Psoas muscle (tissue), 8 donors: ENCODE measurements around the gene VAV3. TPM values are rescaled to one million over a fixed set of nuclear protein-coding genes. Genes with fewer than 3 reads are reported as not detected.

Experiments used
- ATAC-seq, 4 donors: fragments of 200-7000 bp; cut with Tn5 transposase; one replicate each; pipeline ENCODE4 v1.9.1; 2020; ENCODE audit warnings: moderate library complexity in 3 of 4, mild to moderate bottlenecking in 2 of 4
- DNase-seq, 2 donors: peaks; one replicate each; pipeline ENCODE4 v3.0.0-alpha.2; 2020
- H3K27ac ChIP-seq: fragments of 200-600 bp; one replicate; pipeline ENCODE4 v1.8.0; 2022
- H3K27me3 ChIP-seq, 3 donors: fragments of 200-600 bp in 1 of 3; one replicate each; pipeline versions ENCODE4 v1.6.1 to v1.8.0; 2013 to 2022; ENCODE audit warnings: low read length in 2 of 3, mild to moderate bottlenecking in 2 of 3, moderate library complexity in 1 of 3; ENCODE audit not compliant: insufficient read depth in 3 of 3
- H3K36me3 ChIP-seq, 2 donors: fragments of 200-600 bp in 1 of 2; one replicate each; pipeline versions ENCODE4 v1.6.1 to v1.8.0; 2013 to 2022; ENCODE audit warnings: low read depth in 1 of 2, mild to moderate bottlenecking in 1 of 2, moderate library complexity in 1 of 2; ENCODE audit not compliant: insufficient read depth in 1 of 2
- H3K4me1 ChIP-seq: fragments of 200-600 bp; one replicate; pipeline ENCODE4 v1.8.0; 2022
- H3K4me3 ChIP-seq: fragments of 200-600 bp; one replicate; pipeline ENCODE4 v1.8.0; 2022; ENCODE audit warnings: mild to moderate bottlenecking
- H3K9me3 ChIP-seq: fragments of 200-600 bp; one replicate; pipeline ENCODE4 v1.8.0; 2022
- CTCF ChIP-seq: fragments of 200-600 bp; IDR thresholded peaks from one replicate; pipeline ENCODE4 v1.8.0; 2022; ENCODE audit warnings: antibody characterized with exemption
- WGBS, 3 donors: extraction: QIAGEN DNeasy Blood & Tissue Kit; methylation state at CpG; one replicate each; pipeline versions ENCODE4 v1.1.6 to v1.1.7; 2013; 5-methylcytosine and 5-hydroxymethylcytosine counted together
- intact Hi-C, 2 donors: fragments of 100-400 bp; cut with DNase I; formaldehyde crosslinking; loops; one replicate each; pipeline versions ENCODE4 v1.11.0 to v1.14.2; 2022
- polyA plus RNA-seq, 3 donors: library from polyadenylated mRNA; stranded (reverse); fragments of 200-250 nt; gene quantifications; one replicate each; pipeline ENCODE4 v1.2.3, GENCODE V29; 2013
- total RNA-seq, 4 donors: library from RNA; stranded (reverse); fragmentation: NEBNext Ultra II Directional in 2 of 4; extraction: Animal tissue kit (Norgen Biotek cat#: 25700) in 2 of 4; gene quantifications; one replicate each; pipeline versions ENCODE4 v1.2.1 to v1.2.4, GENCODE V29; 2021 to 2023
- donor health status: healthy with polysubstance abuse.
- donor health status: DM: no; HTN: no; CAD: no; lungs with moderate emphysema.
- donor health status: Bipolar disorder and iron deficiency.
- donor health status: healthy.
- donor health status: DM: yes; HTN: yes; CAD: no.
- donor health status: DM: no; HTN: no; CAD: no.
- donor health status: DM: no; HTN: no; CAD: no.
- donor health status: DM: yes; HTN: yes; CAD: no.

VAV3 gene
- total and polyA plus RNA-seq, 7 donors, result 0.28 to 1.7 (median 0.72) TPM

- H3K27me3 ChIP-seq, result no peaks in the 10 kb centered on the region
- ATAC-seq (no peak), DNase-seq (no peak)
- no peak overlapping the region for H3K27ac ChIP-seq
- no peaks in the 10 kb centered on the region for H3K36me3 ChIP-seq
- no peaks in the 10 kb centered on the region for H3K4me1 ChIP-seq
- no peak for TF ChIP-seq CTCF
- 48 to 61% (median 48%) methylated on average over 3 of the region's 3 CpGs for WGBS, 3 donors
- no peaks in the 10 kb centered on the region for H3K9me3 ChIP-seq
- no peak overlapping the region for H3K4me3 ChIP-seq
- intact Hi-C loops, result no loop called here
Observed at GRCh38 chr1:107976431-107976830, 11.5 kb upstream of the VAV3 start.

DNA sequence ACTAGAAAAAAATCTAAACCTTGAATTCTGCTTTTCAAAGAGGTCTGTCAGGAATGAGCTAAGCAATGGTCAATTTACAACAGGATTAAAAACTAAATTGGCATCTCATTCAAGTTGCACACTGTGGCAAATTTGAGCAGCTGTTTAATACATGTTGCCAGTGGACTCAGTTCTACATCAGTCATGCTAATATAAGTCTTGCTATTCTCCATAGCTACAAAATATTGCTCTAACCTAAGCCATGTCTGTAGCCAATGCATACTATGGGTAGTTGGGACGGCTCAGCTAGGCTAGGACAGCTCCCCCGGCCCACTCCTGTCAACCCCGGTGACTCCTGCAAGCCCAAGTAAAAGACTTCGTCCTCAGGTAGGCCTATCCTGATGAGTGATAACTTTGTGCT lies 10.9 kb upstream of the VAV3 start:
- no peak for TF ChIP-seq CTCF
- Histone ChIP-seq H3K4me1 (no peaks in the 10 kb centered on the region), H3K27me3 (no peaks in the 10 kb centered on the region), H3K4me3 (no peak overlapping the region), H3K27ac (no peak overlapping the region), H3K9me3 (no peaks in the 10 kb centered on the region), H3K36me3 (no peaks in the 10 kb centered on the region)
- DNase-seq (no peak), ATAC-seq (no peak)
- intact Hi-C loops, result no loop called here
- WGBS, 3 donors, result 35 to 70% (median 40%) methylated on average over 4 of the region's 4 CpGs

DNA sequence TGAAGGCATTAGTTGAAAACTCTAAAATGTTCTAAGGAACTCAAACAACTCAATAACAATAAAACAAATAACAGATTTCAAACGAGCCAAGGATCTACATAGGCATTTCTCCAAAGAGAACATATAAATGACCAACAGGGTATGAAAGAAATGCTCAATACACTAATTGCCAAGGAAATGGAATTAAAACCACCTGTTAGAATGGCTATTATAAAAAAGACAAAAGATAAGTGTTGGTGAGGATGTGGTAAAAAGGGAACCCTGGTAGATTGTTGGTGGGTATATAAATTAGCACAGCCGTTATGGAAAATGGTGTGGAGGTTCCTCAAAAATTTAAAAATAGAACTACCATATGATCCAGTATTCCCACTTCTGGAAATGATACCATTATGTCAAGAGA lies 9.1 kb upstream of the VAV3 start:
- intact Hi-C loops, result no loop called here
- Histone ChIP-seq H3K27ac (no peak overlapping the region), H3K36me3 (no peaks in the 10 kb centered on the region), H3K4me3 (no peak overlapping the region), H3K9me3 (no peaks in the 10 kb centered on the region), H3K4me1 (no peaks in the 10 kb centered on the region), H3K27me3 (peaks cover 0 to 1% (median 0%) of the 10 kb centered on the region in 3 donors)
- WGBS, 3 donors, result 16 to 42% (median 19%) methylated on average over 2 of the region's 2 CpGs
- no peak for DNase-seq
- TF ChIP-seq CTCF, result no peak
- ATAC-seq, result no peak

DNA sequence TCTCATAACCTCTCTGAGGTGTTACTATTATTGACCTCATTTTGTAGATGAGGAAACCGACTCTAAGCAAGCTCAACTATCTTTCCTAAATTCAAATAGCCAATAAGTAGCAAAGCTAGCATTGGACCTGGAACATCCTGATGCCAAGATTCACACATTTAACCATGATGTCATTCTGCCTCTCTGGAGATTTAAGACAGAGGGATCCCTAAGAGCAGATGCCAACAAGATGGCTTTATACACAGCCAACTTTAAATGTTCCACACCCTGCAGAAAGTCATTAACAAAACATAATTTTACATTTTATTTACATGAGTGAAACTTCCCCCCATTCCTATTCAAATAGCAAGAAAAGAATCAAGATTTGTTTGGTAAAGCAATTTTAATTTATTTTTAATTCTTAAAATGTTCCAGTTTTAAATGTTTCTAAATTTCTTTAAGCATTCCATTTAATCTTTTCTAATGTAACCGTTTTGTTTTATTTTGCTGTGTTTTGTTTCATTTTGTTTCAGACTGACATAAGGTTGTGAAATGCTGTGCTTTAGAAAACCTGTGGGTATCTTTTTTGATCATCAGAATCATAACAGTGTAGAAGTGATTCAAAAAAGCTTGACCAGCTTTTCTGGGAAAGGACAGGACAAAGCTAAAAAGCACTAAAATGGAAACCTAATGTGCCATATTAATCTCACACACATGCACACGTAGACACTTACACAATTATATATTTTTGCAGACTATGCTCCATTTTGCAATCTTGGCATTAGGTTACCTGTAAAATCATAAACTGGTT lies 7.6 kb upstream of the VAV3 start:
- intact Hi-C loops, result no loop called here
- H3K4me3 ChIP-seq, result no peak overlapping the region
- ATAC-seq, result no peak
- no peaks in the 10 kb centered on the region for H3K36me3 ChIP-seq
- 20 to 45% (median 22%) methylated on average over 3 of the region's 3 CpGs for WGBS, 3 donors
- DNase-seq, result no peak
- H3K27me3 ChIP-seq, result peaks cover 0 to 4% (median 0%) of the 10 kb centered on the region in 3 donors
- H3K9me3 ChIP-seq, result no peaks in the 10 kb centered on the region
- H3K27ac ChIP-seq, result no peak overlapping the region
- TF ChIP-seq CTCF, result no peak
- no peaks in the 10 kb centered on the region for H3K4me1 ChIP-seq

DNA sequence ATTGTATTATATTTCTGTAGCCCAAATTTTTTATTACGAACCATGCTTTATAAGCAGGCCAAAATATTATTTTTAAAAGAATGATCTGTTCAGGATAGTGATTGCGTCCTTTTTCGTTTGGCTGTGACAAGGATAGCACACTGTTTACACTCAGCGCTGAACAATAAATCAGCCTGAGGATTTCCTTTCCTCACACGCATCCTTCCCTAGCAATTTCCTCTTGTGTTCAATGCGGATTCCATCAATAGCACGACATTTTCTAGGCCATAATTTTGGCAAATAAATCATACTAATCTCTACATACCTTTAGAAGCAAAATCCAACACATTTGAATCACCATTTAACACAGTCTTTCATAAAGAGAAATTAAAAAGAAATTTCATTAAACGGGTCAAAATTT lies 1.6 kb upstream of the VAV3 start:
- Histone ChIP-seq H3K27ac (no peak overlapping the region), H3K4me3 (no peak overlapping the region), H3K27me3 (peaks cover 0 to 29% (median 11%) of the 10 kb centered on the region in 3 donors), H3K9me3 (no peaks in the 10 kb centered on the region), H3K36me3 (no peaks in the 10 kb centered on the region), H3K4me1 (no peaks in the 10 kb centered on the region)
- ATAC-seq (no peak), DNase-seq (no peak)
- 79 to 84% (median 83%) methylated on average over 8 of the region's 8 CpGs for WGBS, 3 donors
- intact Hi-C loops, result loop anchor here in 1 of 2 donors (10.0 kb wide), 1 partner anchor 158 kb away; no protein-coding TSS in a partner anchor
- no peak for TF ChIP-seq CTCF
